ENCODE measurements around the gene GGT1.
"Not testable (repeated sequence)": the region's sequence is repeated elsewhere in the genome, so short reads cannot be mapped to it uniquely, and the experiment has no call there.

Gene GGT1

DNA sequence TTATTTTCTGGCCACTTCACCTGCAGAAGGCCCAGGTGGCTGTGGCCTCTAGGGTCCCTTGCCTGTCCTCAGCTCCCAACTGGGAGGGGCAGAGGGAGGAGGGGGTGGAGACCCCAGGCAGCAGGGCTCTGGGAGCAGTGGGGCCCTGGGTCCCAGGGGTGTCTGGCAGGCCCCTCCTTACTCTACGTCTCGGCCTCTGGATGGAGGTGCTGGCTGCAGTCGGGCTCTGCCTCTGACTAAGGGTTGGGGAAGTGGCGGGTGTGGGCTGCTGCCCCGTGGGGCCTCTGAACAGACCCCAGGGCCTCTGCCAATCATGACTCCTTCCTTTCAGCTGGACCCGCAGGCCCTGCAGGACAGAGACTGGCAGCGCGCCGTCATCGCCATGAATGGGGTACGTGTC, 41.4 kb downstream of the GGT1 start:
- not testable (repeated sequence) for DNase-seq

DNA sequence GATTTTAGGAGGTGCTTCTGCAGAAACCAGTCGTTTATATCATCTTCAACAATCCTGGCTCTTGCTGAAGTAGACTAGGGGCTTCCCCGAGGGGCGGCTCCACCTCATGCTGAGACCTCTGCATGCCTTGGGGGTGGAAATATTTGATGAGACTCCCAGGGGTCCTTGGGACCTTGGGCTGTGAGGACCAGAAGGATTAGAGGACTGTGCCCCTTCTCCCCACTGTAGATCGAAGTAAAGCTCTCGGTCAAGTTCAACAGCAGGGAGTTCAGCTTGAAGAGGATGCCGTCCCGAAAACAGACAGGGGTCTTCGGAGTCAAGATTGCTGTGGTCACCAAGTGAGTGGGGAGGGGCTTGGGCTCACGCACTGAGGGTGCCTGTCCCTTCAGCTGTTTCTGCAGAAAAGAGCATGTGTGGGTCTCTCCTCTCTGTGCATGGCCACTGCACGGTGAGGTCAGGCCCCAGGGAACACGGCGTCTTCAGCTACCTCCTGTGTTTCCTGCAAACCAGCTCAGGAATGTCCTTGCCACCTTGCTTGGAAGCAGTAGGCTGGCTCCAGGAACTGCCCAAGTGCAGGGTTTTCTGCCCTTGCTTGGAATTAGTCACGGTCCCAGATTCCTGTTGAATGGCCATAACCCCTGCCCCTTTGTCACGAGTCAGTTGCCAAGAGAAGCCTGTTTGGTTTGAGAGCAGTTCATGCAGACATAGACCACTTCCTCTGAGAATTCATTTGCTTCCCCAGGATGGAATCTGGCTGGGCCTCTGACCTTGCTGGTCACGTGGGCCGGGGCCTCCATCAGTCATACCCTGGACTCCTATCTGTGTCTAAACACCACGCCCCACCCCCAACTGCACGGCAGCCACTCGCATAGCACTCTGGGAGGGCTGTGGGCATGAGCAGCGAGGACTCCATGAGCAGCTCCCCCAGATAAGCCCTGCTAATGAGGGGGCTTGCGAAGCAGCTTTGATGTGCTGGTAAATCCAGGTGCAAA, 42.7 kb downstream of the GGT1 start:
- not testable (repeated sequence) for DNase-seq

DNA sequence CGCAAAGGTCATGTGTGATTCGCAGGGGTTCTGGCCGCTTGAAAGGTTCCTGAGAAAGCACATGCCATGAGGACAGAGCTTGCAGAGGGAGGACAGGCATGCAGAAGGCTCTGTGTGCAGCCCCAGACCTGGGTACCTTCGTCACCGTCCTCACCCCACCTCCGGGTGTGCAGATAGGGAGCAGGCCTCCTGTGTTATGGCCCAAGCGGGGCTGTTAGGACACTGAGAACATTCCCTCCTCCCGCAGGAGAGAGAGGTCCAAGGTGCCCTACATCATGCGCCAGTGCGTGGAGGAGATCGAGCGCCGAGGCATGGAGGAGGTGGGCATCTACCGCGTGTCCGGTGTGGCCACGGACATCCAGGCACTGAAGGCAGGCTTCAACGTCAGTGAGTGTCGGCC, 43.8 kb downstream of the GGT1 start:
- not testable (repeated sequence) for DNase-seq

DNA sequence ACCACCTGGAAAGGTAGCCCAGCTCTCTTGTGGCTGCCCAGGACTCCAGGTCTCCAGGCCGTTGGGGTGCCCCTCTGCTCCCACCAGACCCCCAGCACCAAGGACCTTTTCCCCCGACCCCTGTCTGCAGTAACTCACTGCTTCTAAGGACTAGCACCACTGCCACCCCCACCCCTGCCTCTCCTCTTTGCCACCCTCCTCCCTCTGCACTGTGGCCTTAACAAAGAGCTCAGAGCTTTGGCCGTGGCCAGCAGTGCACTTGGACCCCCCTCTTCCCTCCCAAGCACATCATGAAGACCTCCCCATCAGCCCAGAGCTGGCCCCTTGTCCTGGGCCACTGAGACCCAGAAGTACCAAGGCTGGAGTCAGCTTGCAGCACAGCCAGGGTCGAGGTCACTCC, 46.4 kb downstream of the GGT1 start:
- not testable (repeated sequence) for DNase-seq

DNA sequence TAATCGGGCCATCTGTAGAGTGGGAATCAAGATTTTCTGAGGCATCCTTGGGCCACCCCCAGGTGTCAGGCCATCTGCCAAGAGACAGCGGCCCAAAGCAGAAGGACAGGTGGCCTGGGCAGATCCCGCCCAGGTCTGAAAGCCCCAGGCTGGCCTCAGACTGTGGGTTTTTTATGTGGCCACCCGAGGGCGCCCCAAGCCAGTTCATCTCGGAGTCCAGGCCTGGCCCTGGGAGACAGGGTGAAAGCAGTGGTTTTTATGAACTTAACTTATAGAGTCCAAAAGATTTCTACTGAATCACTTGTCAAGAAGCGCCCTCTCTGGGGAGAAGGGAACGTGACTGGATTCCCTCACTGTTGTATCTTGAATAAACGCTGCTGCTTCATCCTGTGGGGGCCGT, 47.9 kb downstream of the GGT1 start:
- DNase-seq = not testable (repeated sequence)

DNA sequence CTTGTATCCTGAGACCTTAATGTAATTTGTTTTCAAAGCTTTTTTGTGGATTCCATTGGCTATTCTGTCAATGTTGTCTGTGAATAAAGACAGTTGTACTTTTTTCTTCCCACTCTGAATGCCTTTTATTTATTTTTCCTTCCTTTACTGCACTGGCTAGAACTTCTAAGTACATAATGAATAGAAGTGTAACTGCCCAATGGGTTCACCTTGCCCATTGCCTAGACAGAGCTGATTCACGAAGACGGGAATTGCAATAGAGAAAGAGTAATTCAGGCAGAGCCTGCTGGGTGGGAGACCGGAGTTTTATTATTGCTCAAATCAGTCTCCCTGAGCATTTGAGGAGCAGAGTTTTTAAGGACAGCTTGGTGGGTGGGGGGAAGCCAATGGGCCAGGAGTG, 62.4 kb downstream of the GGT1 start:
- DNase-seq = not testable (repeated sequence)

DNA sequence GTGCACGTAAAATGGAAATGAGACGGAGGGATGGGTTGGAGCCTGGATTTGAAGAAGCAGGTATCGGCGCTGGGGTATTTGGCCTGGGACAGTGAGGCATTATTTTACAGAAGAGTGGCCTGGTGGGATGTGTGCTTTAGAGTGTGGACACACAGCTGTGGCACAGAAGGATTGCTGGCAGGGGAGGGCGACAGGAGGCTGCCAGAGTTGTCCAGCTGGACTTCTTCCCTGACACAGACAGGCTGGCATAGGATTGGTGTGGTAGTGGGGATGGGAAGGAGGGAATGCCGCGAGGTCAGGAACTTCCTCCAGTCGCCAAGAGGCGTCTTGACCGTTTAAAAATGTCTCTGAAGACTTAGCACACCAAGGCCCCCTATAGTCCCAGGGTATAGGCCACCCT, 64.9 kb downstream of the GGT1 start:
- DNase-seq = not testable (repeated sequence)

DNA sequence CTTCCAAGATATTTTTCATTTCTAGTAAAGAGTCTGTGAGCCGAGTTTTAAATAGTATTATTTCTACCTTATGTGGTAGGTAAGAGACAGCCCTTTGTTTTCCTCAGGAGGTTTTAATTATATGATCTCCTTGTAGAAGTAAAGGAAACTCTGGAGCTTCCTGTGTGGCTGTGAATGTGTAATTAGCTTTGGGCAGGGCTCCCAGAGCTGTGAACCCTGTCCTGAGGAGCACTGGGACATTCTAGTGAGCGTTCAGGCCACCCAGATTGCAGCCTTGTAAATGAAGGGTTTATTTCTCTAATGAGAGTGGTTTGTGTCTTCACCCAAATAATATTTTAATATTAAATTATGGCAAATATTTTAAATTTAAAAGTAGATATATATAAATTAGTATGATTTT, 69.5 kb downstream of the GGT1 start:
- DNase-seq = not testable (repeated sequence)
